Suprapubic skin (tissue), 4 donors: ENCODE measurements around the gene FAH. TPM values are rescaled to one million over a fixed set of nuclear protein-coding genes. Genes with fewer than 3 reads are reported as not detected.

Experiments
- DNase-seq, 2 donors: peaks; one replicate each; pipeline ENCODE4 v3.0.0-alpha.2; 2019; ENCODE audit warnings: low spot score in 2 of 2
- H3K27ac ChIP-seq: fragments of 200-600 bp; sonication (generic); one replicate; pipeline ENCODE4 v1.5.1; 2019
- H3K27me3 ChIP-seq: fragments of 200-600 bp; sonication (generic); one replicate; pipeline ENCODE4 v1.5.1; 2019
- H3K36me3 ChIP-seq: fragments of 200-600 bp; sonication (generic); one replicate; pipeline ENCODE4 v1.5.1; 2019
- H3K4me1 ChIP-seq: fragments of 200-600 bp; sonication (generic); one replicate; pipeline ENCODE4 v1.5.1; 2019
- H3K4me3 ChIP-seq: fragments of 200-600 bp; sonication (generic); one replicate; pipeline ENCODE4 v1.5.1; 2019; ENCODE audit warnings: mild to moderate bottlenecking
- H3K9me3 ChIP-seq: fragments of 200-600 bp; sonication (generic); one replicate; pipeline ENCODE4 v1.5.1; 2019
- CTCF ChIP-seq, 2 donors: fragments of 200-600 bp in 1 of 2; fragments of 450-650 bp in 1 of 2; sonication (generic) in 1 of 2; IDR thresholded peaks; one replicate each; pipeline ENCODE4 v1.5.1; 2016 to 2019; ENCODE audit warnings: antibody characterized with exemption in 2 of 2, mild to moderate bottlenecking in 1 of 2, moderate library complexity in 1 of 2
- EP300 ChIP-seq: sonication (generic); formaldehyde crosslinking; IDR thresholded peaks from one replicate; pipeline ENCODE4 v1.6.1; 2017; ENCODE audit warnings: antibody characterized with exemption
- POLR2A ChIP-seq, 2 donors: fragments of 450-650 bp; IDR thresholded peaks; one replicate each; pipeline ENCODE4 v1.6.1; 2017; ENCODE audit warnings: antibody characterized with exemption in 2 of 2, mild to moderate bottlenecking in 2 of 2, moderate library complexity in 2 of 2
- POLR2AphosphoS5 ChIP-seq, 3 donors: sonication (generic); formaldehyde crosslinking; IDR thresholded peaks; one replicate each; pipeline ENCODE4 v1.6.1; 2017; ENCODE audit warnings: antibody characterized with exemption in 3 of 3
- WGBS: methylation state at CpG from one replicate; pipeline ENCODE4 v1.1.5; 2018; 5-methylcytosine and 5-hydroxymethylcytosine counted together
- total RNA-seq, 4 donors: library from RNA; depleted of rRNA; stranded (reverse); fragments of >200 nt; gene quantifications; one replicate each; pipeline ENCODE4 v1.1.0, GENCODE V29; 2016

Gene FAH
- total RNA-seq, 4 donors from 2014 or later: 10.8 to 16.3 (median 12.1) TPM

DNA sequence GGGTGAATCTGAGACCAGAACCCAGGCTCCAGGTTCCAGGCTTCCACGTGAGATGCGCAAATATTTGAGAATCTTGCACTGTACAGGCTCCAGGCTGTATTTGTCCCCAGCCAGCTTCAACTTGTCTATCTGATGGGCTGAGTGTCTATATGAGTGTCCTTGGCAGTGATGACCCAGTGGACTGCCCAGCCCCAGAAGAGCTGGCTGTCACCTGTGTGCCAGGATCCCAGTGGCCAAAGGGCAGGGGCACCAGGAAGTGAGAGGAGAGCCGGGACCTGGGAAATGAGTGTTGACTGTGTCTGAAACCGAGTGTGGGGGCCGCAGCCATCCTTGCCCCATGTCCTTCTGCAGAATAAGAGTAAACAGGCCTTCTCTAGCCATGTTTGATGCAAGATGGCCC is 10.4 kb downstream of the FAH start:
- Histone ChIP-seq H3K4me3 (no peak overlapping the region), H3K9me3 (no peaks in the 10 kb centered on the region), H3K36me3 (peaks cover 29% of the 10 kb centered on the region), H3K27me3 (no peaks in the 10 kb centered on the region), H3K4me1 (peaks cover 8% of the 10 kb centered on the region), H3K27ac (no peak overlapping the region)
- TF ChIP-seq POLR2A (IDR thresholded peaks at IDR 0.05) (no peak), CTCF (IDR thresholded peaks at IDR 0.05) (no peak), POLR2AphosphoS5 (IDR thresholded peaks at IDR 0.05) (no peak), EP300 (no peak)
- peak in 1 of 2 donors; percentile 45 for DNase-seq
- WGBS: 92% methylated on average over 5 of the region's 5 CpGs

- Histone ChIP-seq H3K27me3 (no peaks in the 10 kb centered on the region), H3K36me3 (peaks cover 35% of the 10 kb centered on the region)
Measured at GRCh38 chr15:80163897-80164296, 11.1 kb downstream of the FAH start.

GRCh38 chr15:80167936-80168335 is 15.1 kb downstream of the FAH start:
- no peak for DNase-seq
- H3K27me3 ChIP-seq: no peaks in the 10 kb centered on the region
- peaks cover 18% of the 10 kb centered on the region for H3K36me3 ChIP-seq
- H3K9me3 ChIP-seq: no peaks in the 10 kb centered on the region
- WGBS: 93% methylated on average over 8 of the region's 8 CpGs
- H3K4me3 ChIP-seq: no peak overlapping the region
- no peak overlapping the region for H3K27ac ChIP-seq
- no peaks in the 10 kb centered on the region for H3K4me1 ChIP-seq
- TF ChIP-seq EP300 (no peak), CTCF (IDR thresholded peaks at IDR 0.05) (no peak), POLR2AphosphoS5 (IDR thresholded peaks at IDR 0.05) (no peak), POLR2A (IDR thresholded peaks at IDR 0.05) (no peak)

More at GRCh38 chr15:80163897-80164296, 11.1 kb downstream of the FAH start:
- DNase-seq: peak in 1 of 2 donors; percentile 0
- Histone ChIP-seq H3K9me3 (no peaks in the 10 kb centered on the region), H3K27ac (no peak overlapping the region), H3K4me1 (peaks cover 8% of the 10 kb centered on the region), H3K4me3 (no peak overlapping the region)
- 90% methylated on average over 1 of the region's 1 CpG for WGBS
- no peak for TF ChIP-seq CTCF (IDR thresholded peaks at IDR 0.05)
- no peak for TF ChIP-seq POLR2AphosphoS5 (IDR thresholded peaks at IDR 0.05)
- TF ChIP-seq POLR2A (IDR thresholded peaks at IDR 0.05): no peak

GRCh38 chr15:80168421-80168820 is 15.6 kb downstream of the FAH start:
- DNase-seq: no peak
- TF ChIP-seq CTCF (IDR thresholded peaks at IDR 0.05) (no peak), EP300 (no peak), POLR2A (IDR thresholded peaks at IDR 0.05) (no peak), POLR2AphosphoS5 (IDR thresholded peaks at IDR 0.05) (no peak)
- Histone ChIP-seq H3K9me3 (no peaks in the 10 kb centered on the region), H3K36me3 (peaks cover 14% of the 10 kb centered on the region), H3K27me3 (no peaks in the 10 kb centered on the region), H3K27ac (no peak overlapping the region), H3K4me3 (no peak overlapping the region), H3K4me1 (peaks cover 2% of the 10 kb centered on the region)
- 72% methylated on average over 5 of the region's 5 CpGs for WGBS

DNA sequence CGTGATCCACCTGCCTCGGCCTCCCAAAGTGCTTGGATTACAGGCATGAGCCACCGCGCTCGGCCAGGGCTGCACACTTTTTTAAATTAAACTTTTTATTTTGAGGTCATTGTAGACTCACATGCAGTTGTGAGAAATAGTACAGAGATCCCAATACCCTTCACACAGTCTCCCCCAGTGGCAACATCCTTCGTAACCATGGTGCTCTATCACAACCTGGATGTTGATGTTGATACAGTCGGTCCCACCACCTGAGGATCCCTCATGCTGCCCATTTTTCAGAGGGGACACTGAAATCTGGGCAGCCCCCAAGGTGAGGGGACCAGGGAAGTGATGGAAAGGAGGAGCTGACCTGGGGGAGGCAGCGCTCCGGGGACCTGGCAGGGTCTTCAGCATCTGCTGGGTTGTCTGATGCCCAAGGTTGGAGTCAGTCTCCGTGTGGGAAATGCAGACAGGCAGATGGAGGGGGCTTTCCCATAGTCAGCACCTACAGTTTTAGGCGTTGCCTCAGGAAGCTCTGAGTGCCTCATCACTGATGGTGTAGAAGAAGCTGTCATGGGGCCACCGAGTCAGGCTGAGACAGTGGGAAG is 17.1 kb downstream of the FAH start:
- no peaks in the 10 kb centered on the region for H3K9me3 ChIP-seq
- WGBS: 94% methylated on average over 12 of the region's 12 CpGs
- H3K4me3 ChIP-seq: no peak overlapping the region
- no peaks in the 10 kb centered on the region for H3K27me3 ChIP-seq
- H3K27ac ChIP-seq: no peak overlapping the region
- peaks cover 8% of the 10 kb centered on the region for H3K36me3 ChIP-seq
- TF ChIP-seq POLR2AphosphoS5 (IDR thresholded peaks at IDR 0.05) (no peak), EP300 (no peak), CTCF (IDR thresholded peaks at IDR 0.05) (no peak), POLR2A (IDR thresholded peaks at IDR 0.05) (no peak)
- H3K4me1 ChIP-seq: peaks cover 15% of the 10 kb centered on the region
- DNase-seq: no peak
